ENCODE results near the gene TICRR. TPM values are rescaled to one million over a fixed set of nuclear protein-coding genes. Genes with fewer than 3 reads are reported as not detected.

TICRR gene
- total and polyA plus RNA-seq, 2 of the 4 experiments (the other 2 are of a cell fraction), result 3.0 to 4.2 TPM

DNA sequence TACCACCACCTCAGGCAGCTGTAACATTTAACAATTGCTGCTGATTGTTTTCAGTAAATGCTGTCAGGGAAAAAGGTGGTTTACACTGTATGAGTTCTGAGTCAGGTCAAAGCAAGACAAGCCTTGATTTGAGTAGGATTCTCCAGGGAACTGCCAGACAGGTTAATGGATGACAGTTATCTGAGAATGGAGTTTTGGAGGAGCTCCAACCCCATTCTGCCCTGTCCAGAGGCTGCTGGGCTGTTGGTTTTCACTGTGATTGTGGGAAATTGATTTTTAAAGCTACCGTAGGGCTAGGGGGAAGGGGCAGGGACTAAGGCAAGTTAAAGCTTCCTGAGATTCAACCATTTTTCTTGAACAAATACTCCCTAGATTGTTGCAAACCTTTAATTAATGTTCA lies 39.9 kb downstream of the TICRR start:
- Histone ChIP-seq H3K18ac (ENCODE audit: low read depth, low read length) (no peak overlapping the region), H2AK5ac (ENCODE audit: low read depth, low read length) (no peak overlapping the region), H3K14ac (replicated peaks; ENCODE audit: low read depth, low read length) (no peak overlapping the region), H3K27ac (ENCODE audit: insufficient read depth, low read length) (no peak overlapping the region), H3K4me2 (ENCODE audit: low read depth, low read length) (no peak overlapping the region), H4K5ac (ENCODE audit: low read depth, low read length) (no peak overlapping the region), H3K27me3 (ENCODE audit: control insufficient read depth, insufficient read depth, low read length) (no peaks in the 10 kb centered on the region), H2BK5ac (ENCODE audit: low read depth, low read length, poor library complexity, severe bottlenecking) (no peak overlapping the region), H3K56ac (ENCODE audit: extremely low read depth, insufficient read depth, low read length) (no peak overlapping the region), H3K79me1 (ENCODE audit: low read depth in 1 of 2, low read length in 2 of 2) (peaks cover 8 to 9% of the 10 kb centered on the region in 2 experiments; a peak in 2 of 4 replicates), H2BK15ac (ENCODE audit: low read depth, low read length) (no peak overlapping the region), H2BK20ac (ENCODE audit: low read depth, low read length) (no peak overlapping the region), H3K9me3 (ENCODE audit: control insufficient read depth, insufficient read depth, low read length) (peaks cover 11% of the 10 kb centered on the region), H3K23ac (ENCODE audit: low read depth, low read length) (no peak overlapping the region), H2AFZ (replicated peaks; ENCODE audit: low read length, poor library complexity) (no peak overlapping the region), H3K4me3 (ENCODE audit: insufficient read depth, low read depth, low read length) (no peak overlapping the region), H2AK9ac (replicated peaks; ENCODE audit: low read depth, low read length, poor library complexity) (no peak overlapping the region), H4K8ac (ENCODE audit: low read depth in 2 of 2, low read length in 2 of 2) (no peak overlapping the region), H3K36me3 (ENCODE audit: control insufficient read depth, insufficient read depth, low read length) (peaks cover 6% of the 10 kb centered on the region), H3K4ac (ENCODE audit: low read depth, low read length) (no peak overlapping the region), H3K4me1 (ENCODE audit: control insufficient read depth, insufficient read depth, low read length) (no peaks in the 10 kb centered on the region), H4K20me1 (ENCODE audit: insufficient read depth, low read length) (no peaks in the 10 kb centered on the region), H2BK120ac (ENCODE audit: low read depth, low read length) (no peak overlapping the region), H3K9me1 (ENCODE audit: insufficient read depth, low read length) (no peaks in the 10 kb centered on the region), H4K91ac (ENCODE audit: insufficient read depth, low read depth, low read length) (no peak overlapping the region), H3K9ac (ENCODE audit: low read depth, low read length) (no peak overlapping the region)
- dilution Hi-C loops (cut with HindIII; ENCODE audit: low sequenced_read_pairs, unreplicated experiment) (no loop called here), in situ Hi-C loops (cut with MboI; ENCODE audit: low sequenced_read_pairs) (no loop called here), intact Hi-C loops (cut with micrococcal nuclease) (no loop called here)
- no CpG with 5 or more reads among the region's 1 CpG for WGBS, 2 experiments (ENCODE audit: extremely low coverage in 2 of 2, insufficient read length in 1 of 2)
- no peak for ATAC-seq (ENCODE audit: low read depth)
- TF ChIP-seq, protein P1, sequence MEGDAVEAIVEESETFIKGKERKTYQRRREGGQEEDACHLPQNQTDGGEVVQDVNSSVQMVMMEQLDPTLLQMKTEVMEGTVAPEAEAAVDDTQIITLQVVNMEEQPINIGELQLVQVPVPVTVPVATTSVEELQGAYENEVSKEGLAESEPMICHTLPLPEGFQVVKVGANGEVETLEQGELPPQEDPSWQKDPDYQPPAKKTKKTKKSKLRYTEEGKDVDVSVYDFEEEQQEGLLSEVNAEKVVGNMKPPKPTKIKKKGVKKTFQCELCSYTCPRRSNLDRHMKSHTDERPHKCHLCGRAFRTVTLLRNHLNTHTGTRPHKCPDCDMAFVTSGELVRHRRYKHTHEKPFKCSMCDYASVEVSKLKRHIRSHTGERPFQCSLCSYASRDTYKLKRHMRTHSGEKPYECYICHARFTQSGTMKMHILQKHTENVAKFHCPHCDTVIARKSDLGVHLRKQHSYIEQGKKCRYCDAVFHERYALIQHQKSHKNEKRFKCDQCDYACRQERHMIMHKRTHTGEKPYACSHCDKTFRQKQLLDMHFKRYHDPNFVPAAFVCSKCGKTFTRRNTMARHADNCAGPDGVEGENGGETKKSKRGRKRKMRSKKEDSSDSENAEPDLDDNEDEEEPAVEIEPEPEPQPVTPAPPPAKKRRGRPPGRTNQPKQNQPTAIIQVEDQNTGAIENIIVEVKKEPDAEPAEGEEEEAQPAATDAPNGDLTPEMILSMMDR (conservative IDR thresholded peaks at IDR 0.05; ENCODE audit: low read depth, low read length), result no peak
- no peak for TF ChIP-seq RFX5 (IDR thresholded peaks at IDR 0.05; ENCODE audit: low read depth, low read length)
- TF ChIP-seq NFE2L2 (IDR thresholded peaks at IDR 0.05; ENCODE audit: low read depth, low read length), result no peak
- no peak for TF ChIP-seq MAZ (IDR thresholded peaks at IDR 0.05; ENCODE audit: borderline replicate concordance, low read depth, low read length)
- TF ChIP-seq CHD1 (IDR thresholded peaks at IDR 0.05; ENCODE audit: low read depth, low read length), result no peak
- TF ChIP-seq RCOR1 (IDR thresholded peaks at IDR 0.05; ENCODE audit: insufficient replicate concordance, low read length), result no peak
- no peak for TF ChIP-seq BHLHE40 (IDR thresholded peaks at IDR 0.05; ENCODE audit: low read depth, low read length)
- TF ChIP-seq MAFK (IDR thresholded peaks at IDR 0.05; ENCODE audit: low read depth, low read length), result no peak
- no peak for TF ChIP-seq MXI1 (IDR thresholded peaks at IDR 0.05; ENCODE audit: borderline replicate concordance, low read depth, low read length)
- TF ChIP-seq POLR2A (IDR thresholded peaks at IDR 0.05; ENCODE audit: low read depth, low read length), result no peak
- TF ChIP-seq RAD21 (IDR thresholded peaks at IDR 0.05; ENCODE audit: low read length), result no peak
- no peak for TF ChIP-seq FOS (IDR thresholded peaks at IDR 0.05; ENCODE audit: low read depth, low read length)
- TF ChIP-seq CEBPB (IDR thresholded peaks at IDR 0.05; ENCODE audit: low read depth, low read length), result no peak
- TF ChIP-seq USF2 (IDR thresholded peaks at IDR 0.05; ENCODE audit: low read depth, low read length), result no peak
- TF ChIP-seq ELK1 (IDR thresholded peaks at IDR 0.05; ENCODE audit: borderline replicate concordance, low read depth, low read length), result no peak
- TF ChIP-seq SMC3 (IDR thresholded peaks at IDR 0.05; ENCODE audit: low read depth, low read length), result no peak
- no peak for DNase-seq
- no TSS peak for BruUV-seq (replicated peaks)
- POLR2A ChIA-PET (ENCODE audit: unreplicated experiment), result no interaction called here
- CTCF ChIA-PET, result no interaction called here
